Measurements from ENCODE around the gene PVALB.

The PVALB gene

DNA sequence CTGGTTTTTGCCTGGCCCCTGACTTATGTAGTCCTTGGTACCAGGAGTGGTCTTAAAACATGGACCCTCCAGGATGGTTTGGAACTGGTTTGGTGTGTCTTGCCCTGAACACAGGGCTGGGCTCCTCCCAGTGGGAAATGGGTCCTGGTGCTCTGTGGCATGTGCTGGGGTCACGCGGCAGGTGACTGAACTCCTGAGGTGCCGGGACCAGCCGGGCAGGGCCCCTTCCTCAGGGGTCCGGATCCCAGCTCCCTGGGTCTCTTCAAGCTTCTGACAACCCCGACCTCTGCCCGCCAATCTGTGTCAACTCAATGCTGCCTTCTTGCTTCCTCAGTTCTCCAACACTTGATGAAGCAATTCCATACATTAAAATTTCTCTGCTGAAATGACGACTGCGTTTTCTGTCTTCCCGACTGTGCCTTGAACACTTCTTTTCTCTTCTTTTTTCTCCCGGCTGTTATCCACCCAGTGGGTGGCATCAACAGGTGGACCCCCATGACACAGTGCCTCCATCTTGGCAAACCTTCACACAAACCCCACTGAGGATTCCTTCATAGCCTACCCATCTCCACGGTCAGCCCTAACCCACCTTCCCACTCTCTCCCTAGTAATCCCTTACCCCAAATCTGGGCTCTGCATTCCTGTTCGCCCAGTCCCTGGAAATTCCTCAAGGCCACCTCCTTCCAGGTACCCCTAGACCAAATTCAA lies 45.3 kb downstream of the PVALB start:
- TF ChIP-seq SUZ12 (IDR thresholded peaks at IDR 0.05) (no peak), BHLHE40 (IDR thresholded peaks at IDR 0.05; ENCODE audit: borderline replicate concordance) (no peak), FOXA1 (IDR thresholded peaks at IDR 0.05) (no peak), HDGF (IDR thresholded peaks at IDR 0.05; ENCODE audit: borderline replicate concordance) (no peak), TARDBP (IDR thresholded peaks at IDR 0.05) (no peak), ARNT (IDR thresholded peaks at IDR 0.05) (no peak), NFRKB (IDR thresholded peaks at IDR 0.05) (no peak), CTBP1 (IDR thresholded peaks at IDR 0.05; ENCODE audit: borderline replicate concordance) (no peak), FOXK2 (IDR thresholded peaks at IDR 0.05) (no peak), SP1 (IDR thresholded peaks at IDR 0.05) (no peak), FOXM1 (IDR thresholded peaks at IDR 0.05; ENCODE audit: borderline replicate concordance) (no peak), LEF1 (IDR thresholded peaks at IDR 0.05; ENCODE audit: borderline replicate concordance) (no peak), ELF4 (IDR thresholded peaks at IDR 0.05) (no peak)
- CTCF ChIA-PET = no interaction called here
- POLR2A ChIA-PET = no interaction called here
- DNase-seq (ENCODE audit: extremely low spot score) = no peak

DNA sequence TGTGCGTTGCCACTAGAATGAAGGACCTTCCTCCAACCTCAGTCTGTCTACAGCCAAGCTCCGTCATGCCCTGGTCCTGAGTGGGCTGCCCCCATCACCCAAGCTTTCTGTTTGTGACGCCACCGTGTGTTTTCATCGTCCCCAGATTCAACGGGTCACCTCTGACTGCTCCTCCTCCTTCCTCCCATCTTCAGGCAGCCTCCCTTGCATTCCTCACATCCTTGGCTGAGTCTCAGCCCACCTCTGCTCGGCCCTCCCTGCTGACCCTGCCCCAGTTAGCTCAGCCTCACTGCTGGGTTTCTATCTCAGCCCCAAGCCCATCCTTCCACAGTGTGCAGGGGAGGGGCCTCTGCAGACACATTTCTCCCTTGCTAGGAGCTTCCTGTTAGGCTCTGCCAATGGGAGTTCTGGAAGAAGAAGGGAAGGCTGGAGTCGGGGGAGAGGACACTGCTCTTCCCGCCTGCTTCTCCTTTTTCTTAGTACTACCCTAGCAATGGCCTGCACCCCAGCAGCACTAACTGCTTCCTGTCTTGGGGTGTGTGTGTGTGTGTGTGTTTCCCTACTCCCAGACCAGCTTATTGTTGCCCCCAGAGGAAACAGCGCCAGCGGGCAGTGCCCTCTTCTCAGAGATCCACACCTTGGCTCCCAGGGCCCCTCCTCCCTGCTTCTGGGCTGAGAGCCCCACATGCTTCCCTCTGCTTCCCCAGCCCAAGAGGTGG lies 46.2 kb downstream of the PVALB start:
- no peak for TF ChIP-seq ZNF384 (IDR thresholded peaks at IDR 0.05)
- no peak for TF ChIP-seq FOXK2 (IDR thresholded peaks at IDR 0.05)
- no peak for TF ChIP-seq ELF4 (IDR thresholded peaks at IDR 0.05)
- TF ChIP-seq CTBP1 (IDR thresholded peaks at IDR 0.05; ENCODE audit: borderline replicate concordance) = no peak
- TF ChIP-seq, protein P1, sequence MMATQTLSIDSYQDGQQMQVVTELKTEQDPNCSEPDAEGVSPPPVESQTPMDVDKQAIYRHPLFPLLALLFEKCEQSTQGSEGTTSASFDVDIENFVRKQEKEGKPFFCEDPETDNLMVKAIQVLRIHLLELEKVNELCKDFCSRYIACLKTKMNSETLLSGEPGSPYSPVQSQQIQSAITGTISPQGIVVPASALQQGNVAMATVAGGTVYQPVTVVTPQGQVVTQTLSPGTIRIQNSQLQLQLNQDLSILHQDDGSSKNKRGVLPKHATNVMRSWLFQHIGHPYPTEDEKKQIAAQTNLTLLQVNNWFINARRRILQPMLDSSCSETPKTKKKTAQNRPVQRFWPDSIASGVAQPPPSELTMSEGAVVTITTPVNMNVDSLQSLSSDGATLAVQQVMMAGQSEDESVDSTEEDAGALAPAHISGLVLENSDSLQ (IDR thresholded peaks at IDR 0.05) = no peak
- no peak for TF ChIP-seq BHLHE40 (IDR thresholded peaks at IDR 0.05; ENCODE audit: borderline replicate concordance)
- no peak for TF ChIP-seq LEF1 (IDR thresholded peaks at IDR 0.05; ENCODE audit: borderline replicate concordance)
- no peak for TF ChIP-seq ARNT (IDR thresholded peaks at IDR 0.05)
- TF ChIP-seq SUZ12 (IDR thresholded peaks at IDR 0.05) = no peak
- no peak for TF ChIP-seq NFRKB (IDR thresholded peaks at IDR 0.05)
- no peak for TF ChIP-seq FOXA1 (IDR thresholded peaks at IDR 0.05)
- TF ChIP-seq SP1 (IDR thresholded peaks at IDR 0.05) = no peak
- TF ChIP-seq HDGF (IDR thresholded peaks at IDR 0.05; ENCODE audit: borderline replicate concordance) = no peak
- no peak for TF ChIP-seq L3MBTL2 (conservative IDR thresholded peaks at IDR 0.05)
- no peak for TF ChIP-seq TARDBP (IDR thresholded peaks at IDR 0.05)
- TF ChIP-seq FOXM1 (IDR thresholded peaks at IDR 0.05; ENCODE audit: borderline replicate concordance) = no peak
- POLR2A ChIA-PET = no interaction called here
- CTCF ChIA-PET = no interaction called here
- no peak for DNase-seq (ENCODE audit: extremely low spot score)

DNA sequence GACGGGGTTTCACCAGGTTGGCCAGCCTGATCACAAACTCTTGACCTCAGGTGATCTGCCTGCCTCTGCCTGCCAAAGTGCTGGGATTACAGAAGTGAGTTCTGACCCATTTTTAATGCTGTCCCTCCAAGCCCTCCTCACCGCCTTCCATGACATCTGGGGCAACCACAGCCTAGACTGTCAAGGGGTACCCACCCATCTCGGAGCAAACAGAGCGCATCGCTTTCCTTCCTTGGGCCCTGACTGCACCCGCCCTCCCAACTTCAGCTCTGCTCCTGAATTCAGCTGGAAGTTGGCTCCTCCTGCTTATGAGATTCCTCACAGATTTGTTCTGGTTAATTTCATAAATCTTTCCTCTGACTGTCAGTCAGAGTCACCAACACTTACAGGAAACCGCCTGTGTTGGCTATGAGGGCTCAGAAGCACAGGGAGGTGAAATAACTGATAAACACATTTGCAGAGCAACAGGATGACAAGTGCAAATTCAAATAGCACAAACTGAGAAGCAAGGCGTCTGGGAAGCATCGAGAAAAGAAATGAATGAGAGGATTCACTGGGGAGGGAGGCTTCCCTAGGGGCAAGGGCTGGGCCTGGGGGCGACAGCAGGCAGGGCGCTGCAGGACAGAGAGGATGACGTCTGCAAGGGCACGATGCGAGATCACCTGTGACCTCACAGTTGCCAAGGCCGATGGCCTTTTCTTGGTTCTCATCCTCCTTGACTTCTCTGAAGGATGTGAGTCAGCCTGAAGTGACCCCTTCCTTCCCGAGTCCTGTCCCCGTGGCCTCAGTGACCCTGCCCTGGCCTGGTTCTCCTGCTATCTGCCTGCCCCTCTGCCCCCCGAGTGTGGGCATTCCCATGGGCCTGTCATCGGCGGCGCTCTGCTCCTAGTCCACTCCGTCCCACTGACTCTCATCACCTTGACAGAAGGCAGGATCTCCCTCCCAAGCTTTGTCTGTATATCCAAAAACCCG lies 47.0 kb downstream of the PVALB start:
- ChIA-PET CTCF (interaction anchor here (2.7 kb wide), 1 partner anchor 12 kb away, joined by 7 read pairs; no protein-coding TSS in a partner anchor), POLR2A (no interaction called here)
- no peak for DNase-seq (ENCODE audit: extremely low spot score)

DNA sequence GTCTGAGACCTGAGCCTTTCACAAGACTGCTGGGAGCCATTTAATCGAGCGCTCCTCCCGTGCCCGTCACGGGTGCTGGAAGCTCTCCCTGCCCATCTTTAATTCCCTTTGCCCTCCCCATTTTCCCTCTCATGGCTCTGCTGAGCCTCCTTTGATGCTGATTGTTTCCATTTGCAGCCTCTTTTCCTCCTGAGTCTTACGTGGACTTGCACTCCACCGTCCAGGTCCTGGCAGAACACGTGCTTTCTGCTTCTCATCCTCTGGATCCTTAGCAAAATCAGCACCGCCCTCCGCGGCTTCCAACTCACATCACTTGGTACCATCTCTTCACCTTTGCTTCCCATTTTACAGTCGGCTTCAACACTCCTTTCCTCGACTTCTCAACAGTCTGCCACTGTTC lies 48.2 kb downstream of the PVALB start:
- no peak for DNase-seq (ENCODE audit: extremely low spot score)
- TF ChIP-seq, protein P1 (IDR thresholded peaks at IDR 0.05) = no peak
- no peak for TF ChIP-seq CTBP1 (IDR thresholded peaks at IDR 0.05; ENCODE audit: borderline replicate concordance)
- TF ChIP-seq NFRKB (IDR thresholded peaks at IDR 0.05) = no peak
- TF ChIP-seq L3MBTL2 (conservative IDR thresholded peaks at IDR 0.05) = no peak
- no peak for TF ChIP-seq ZNF384 (IDR thresholded peaks at IDR 0.05)
- TF ChIP-seq SP1 (IDR thresholded peaks at IDR 0.05) = no peak
- TF ChIP-seq ELF4 (IDR thresholded peaks at IDR 0.05) = no peak
- no peak for TF ChIP-seq FOXM1 (IDR thresholded peaks at IDR 0.05; ENCODE audit: borderline replicate concordance)
- TF ChIP-seq FOXA1 (IDR thresholded peaks at IDR 0.05) = no peak
- no peak for TF ChIP-seq SUZ12 (IDR thresholded peaks at IDR 0.05)
- TF ChIP-seq FOXK2 (IDR thresholded peaks at IDR 0.05) = no peak
- TF ChIP-seq BHLHE40 (IDR thresholded peaks at IDR 0.05; ENCODE audit: borderline replicate concordance) = no peak
- no peak for TF ChIP-seq LEF1 (IDR thresholded peaks at IDR 0.05; ENCODE audit: borderline replicate concordance)
- no peak for TF ChIP-seq ARNT (IDR thresholded peaks at IDR 0.05)
- CTCF ChIA-PET = interaction anchor here (2.7 kb wide), 1 partner anchor 11 kb away, joined by 7 read pairs; no protein-coding TSS in a partner anchor
- POLR2A ChIA-PET = no interaction called here

More for the DNA sequence above, 47.0 kb downstream of the PVALB start:
- TF ChIP-seq FOXK2 (IDR thresholded peaks at IDR 0.05) (no peak), HDGF (IDR thresholded peaks at IDR 0.05; ENCODE audit: borderline replicate concordance) (no peak), L3MBTL2 (conservative IDR thresholded peaks at IDR 0.05) (no peak), FOXM1 (IDR thresholded peaks at IDR 0.05; ENCODE audit: borderline replicate concordance) (no peak)

DNA sequence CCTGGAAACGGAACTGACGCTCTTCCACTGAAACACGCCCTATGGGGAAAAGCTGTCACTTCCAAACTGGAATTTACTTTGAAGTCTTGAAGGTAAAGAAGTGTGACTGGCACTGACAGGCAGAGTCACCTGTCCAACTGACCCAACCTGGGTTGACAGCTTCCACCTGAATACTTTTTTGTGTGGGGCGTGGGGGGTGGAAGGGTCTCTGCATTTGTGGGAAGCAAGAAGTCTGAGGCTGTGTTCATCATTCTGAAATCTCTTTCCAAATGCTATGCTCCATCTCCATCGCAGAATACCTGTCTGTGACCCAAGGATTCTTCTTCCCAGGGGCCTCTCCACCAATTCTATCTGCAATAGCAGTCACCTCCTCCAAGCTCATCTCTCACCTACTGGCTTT lies 48.7 kb downstream of the PVALB start:
- DNase-seq (ENCODE audit: extremely low spot score) = no peak
- POLR2A ChIA-PET = interaction anchor here (1.0 kb wide), 1 partner anchor 8 kb away, joined by 6 read pairs; the partner anchor contains the start of gene IFT27
- TF ChIP-seq LEF1 (IDR thresholded peaks at IDR 0.05; ENCODE audit: borderline replicate concordance) (no peak), ELF4 (IDR thresholded peaks at IDR 0.05) (no peak), TARDBP (IDR thresholded peaks at IDR 0.05) (no peak), FOXM1 (IDR thresholded peaks at IDR 0.05; ENCODE audit: borderline replicate concordance) (no peak), SUZ12 (IDR thresholded peaks at IDR 0.05) (no peak), HDGF (IDR thresholded peaks at IDR 0.05; ENCODE audit: borderline replicate concordance) (no peak), CTBP1 (IDR thresholded peaks at IDR 0.05; ENCODE audit: borderline replicate concordance) (no peak)
- CTCF ChIA-PET = interaction anchor here (2.7 kb wide), 1 partner anchor 11 kb away, joined by 7 read pairs; no protein-coding TSS in a partner anchor
